Uterus (tissue), 4 donors: Measurements from ENCODE around the gene ZBTB46. TPM values are rescaled to one million over a fixed set of nuclear protein-coding genes. Genes with fewer than 3 reads are reported as not detected.

Experiments
- DNase-seq, 2 donors: peaks; one replicate each; pipeline ENCODE4 v3.0.0-alpha.2; 2019 to 2020
- H3K27ac ChIP-seq, 2 donors: fragments of 200-600 bp; sonication (generic); 1 replicate in 1 of 2; 2 replicates in 1 of 2; pipeline ENCODE4 v1.5.1; 2016 to 2018
- H3K27me3 ChIP-seq, 2 donors: fragments of 200-600 bp; sonication (generic); one replicate each; pipeline ENCODE4 v1.5.1; 2018 to 2019; ENCODE audit warnings: control low read depth in 1 of 2
- H3K36me3 ChIP-seq, 2 donors: fragments of 200-600 bp; sonication (generic); one replicate each; pipeline ENCODE4 v1.5.1; 2019; ENCODE audit warnings: control low read depth in 1 of 2
- H3K4me1 ChIP-seq, 2 donors: fragments of 200-600 bp; sonication (generic); one replicate each; pipeline ENCODE4 v1.5.1; 2018 to 2019; ENCODE audit warnings: control low read depth in 1 of 2
- H3K4me3 ChIP-seq, 2 donors: fragments of 200-600 bp; sonication (generic); 1 replicate in 1 of 2; 2 replicates in 1 of 2; pipeline ENCODE4 v1.5.1; 2018 to 2019; ENCODE audit warnings: mild to moderate bottlenecking in 1 of 2
- H3K9me3 ChIP-seq, 2 donors: fragments of 200-600 bp; sonication (generic); one replicate each; pipeline ENCODE4 v1.5.1; 2019; ENCODE audit warnings: control low read depth in 1 of 2
- POLR2A ChIP-seq, 2 donors: fragments of 450-650 bp; IDR thresholded peaks; one replicate each; pipeline ENCODE4 v1.6.1; 2016; ENCODE audit warnings: antibody characterized with exemption in 2 of 2, mild to moderate bottlenecking in 1 of 2, moderate library complexity in 1 of 2
- intact Hi-C: fragments of 100-400 bp; cut with DNase I; formaldehyde crosslinking; loops from one replicate; pipeline ENCODE4 v1.15.1; 2023; ENCODE audit warnings: low total_unique reads
- total RNA-seq, 4 donors: library from RNA; depleted of rRNA in 3 of 4; stranded (reverse); fragments of >200 nt in 3 of 4; gene quantifications; one replicate each; pipeline versions ENCODE4 v1.1.0 to v1.2.4, GENCODE V29; 2014 to 2023
- TF ChIP-seq, protein P1 (sequence below), 4 experiments: fragments of 200-600 bp in 2 of 4; fragments of 450-650 bp in 2 of 4; sonication (generic) in 2 of 4; IDR thresholded peaks; one replicate each; pipeline ENCODE4 v1.5.1; 2016 to 2019; ENCODE audit warnings: antibody characterized with exemption in 4 of 4, mild to moderate bottlenecking in 2 of 4, moderate library complexity in 1 of 4
- donor health status: DM: yes; HTN: yes; CAD: no.

Gene ZBTB46
- total RNA-seq, 4 donors from 2014 or later, result 5.0 to 62.8 (median 38.8) TPM

DNA sequence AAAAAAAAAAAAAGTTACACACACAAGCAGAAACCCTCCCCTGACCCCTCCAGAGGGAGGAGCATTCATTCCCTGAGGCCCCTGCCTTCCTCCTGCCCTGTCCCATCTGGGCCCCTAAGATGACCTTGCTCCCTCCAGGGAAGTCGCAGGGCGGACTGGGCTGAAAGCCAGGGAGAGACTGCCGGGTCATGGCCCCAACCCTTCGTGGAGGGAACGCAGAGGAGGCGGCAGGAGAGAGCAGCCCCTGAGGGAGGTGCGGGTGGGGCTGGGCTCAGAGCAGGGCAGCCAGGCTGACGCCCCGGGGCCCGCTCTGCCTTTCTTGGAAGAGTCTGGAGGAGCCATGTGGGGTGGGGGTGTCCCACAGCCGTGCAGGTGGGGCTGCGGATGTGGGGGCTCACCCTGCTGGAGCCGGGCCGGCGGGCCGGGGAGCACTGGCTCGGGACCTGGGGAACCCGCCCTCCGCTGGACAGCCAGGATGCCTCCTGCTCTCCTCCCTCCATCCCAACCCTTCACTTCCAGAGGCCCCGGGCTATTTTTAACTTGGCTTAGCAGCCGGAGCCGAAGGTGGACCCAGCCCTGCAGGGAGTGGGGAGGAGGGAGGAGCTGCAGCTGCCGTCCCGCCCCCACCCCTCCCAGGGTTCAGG is 15.2 kb upstream of the ZBTB46 start:
- Histone ChIP-seq H3K4me3 (peak overlapping the region; percentile 9 to 11), H3K27ac (peak overlapping the region; percentile 74 to 83), H3K4me1 (peaks cover 6 to 7% of the 10 kb centered on the region in 2 donors), H3K36me3 (no peaks in the 10 kb centered on the region), H3K27me3 (no peaks in the 10 kb centered on the region), H3K9me3 (no peaks in the 10 kb centered on the region)
- intact Hi-C loops, result no loop called here
- TF ChIP-seq, protein P1, sequence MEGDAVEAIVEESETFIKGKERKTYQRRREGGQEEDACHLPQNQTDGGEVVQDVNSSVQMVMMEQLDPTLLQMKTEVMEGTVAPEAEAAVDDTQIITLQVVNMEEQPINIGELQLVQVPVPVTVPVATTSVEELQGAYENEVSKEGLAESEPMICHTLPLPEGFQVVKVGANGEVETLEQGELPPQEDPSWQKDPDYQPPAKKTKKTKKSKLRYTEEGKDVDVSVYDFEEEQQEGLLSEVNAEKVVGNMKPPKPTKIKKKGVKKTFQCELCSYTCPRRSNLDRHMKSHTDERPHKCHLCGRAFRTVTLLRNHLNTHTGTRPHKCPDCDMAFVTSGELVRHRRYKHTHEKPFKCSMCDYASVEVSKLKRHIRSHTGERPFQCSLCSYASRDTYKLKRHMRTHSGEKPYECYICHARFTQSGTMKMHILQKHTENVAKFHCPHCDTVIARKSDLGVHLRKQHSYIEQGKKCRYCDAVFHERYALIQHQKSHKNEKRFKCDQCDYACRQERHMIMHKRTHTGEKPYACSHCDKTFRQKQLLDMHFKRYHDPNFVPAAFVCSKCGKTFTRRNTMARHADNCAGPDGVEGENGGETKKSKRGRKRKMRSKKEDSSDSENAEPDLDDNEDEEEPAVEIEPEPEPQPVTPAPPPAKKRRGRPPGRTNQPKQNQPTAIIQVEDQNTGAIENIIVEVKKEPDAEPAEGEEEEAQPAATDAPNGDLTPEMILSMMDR (IDR thresholded peaks at IDR 0.05), result no peak
- no peak for TF ChIP-seq POLR2A (IDR thresholded peaks at IDR 0.05)
- DNase-seq, result peak in 1 of 2 donors; percentile 78

DNA sequence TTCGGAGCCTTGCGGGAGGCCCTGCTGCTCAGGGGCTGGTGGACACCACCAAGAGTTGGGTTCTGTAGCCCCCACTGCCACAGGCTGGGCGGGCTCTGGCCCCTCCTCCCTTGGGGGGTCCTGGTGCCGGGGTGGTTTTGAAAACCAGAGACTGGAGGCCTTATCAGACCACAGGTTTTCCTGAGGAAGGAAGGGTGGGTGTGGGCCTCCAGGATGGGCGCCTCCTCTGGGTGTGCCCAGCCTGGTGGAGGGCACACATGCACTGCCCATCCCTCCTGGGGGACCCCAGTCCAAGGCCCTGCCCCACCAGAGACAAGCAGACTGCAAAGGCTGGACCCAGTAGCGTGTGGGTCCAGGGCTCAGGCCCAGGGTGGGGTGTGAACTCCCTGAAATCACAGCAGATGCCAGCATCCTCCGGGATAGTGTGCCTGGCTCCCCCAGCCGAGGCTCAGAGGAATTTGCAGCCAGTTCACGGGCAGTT is 13.5 kb upstream of the ZBTB46 start:
- Histone ChIP-seq H3K36me3 (no peaks in the 10 kb centered on the region), H3K27me3 (no peaks in the 10 kb centered on the region), H3K9me3 (no peaks in the 10 kb centered on the region), H3K4me3 (no peak overlapping the region), H3K4me1 (peaks cover 6 to 7% of the 10 kb centered on the region in 2 donors), H3K27ac (peak overlapping the region in 1 of 2 donors; percentile 83)
- no peak for DNase-seq
- TF ChIP-seq POLR2A (IDR thresholded peaks at IDR 0.05), result no peak
- TF ChIP-seq, protein P1 (IDR thresholded peaks at IDR 0.05), result no peak
- intact Hi-C loops, result no loop called here

DNA sequence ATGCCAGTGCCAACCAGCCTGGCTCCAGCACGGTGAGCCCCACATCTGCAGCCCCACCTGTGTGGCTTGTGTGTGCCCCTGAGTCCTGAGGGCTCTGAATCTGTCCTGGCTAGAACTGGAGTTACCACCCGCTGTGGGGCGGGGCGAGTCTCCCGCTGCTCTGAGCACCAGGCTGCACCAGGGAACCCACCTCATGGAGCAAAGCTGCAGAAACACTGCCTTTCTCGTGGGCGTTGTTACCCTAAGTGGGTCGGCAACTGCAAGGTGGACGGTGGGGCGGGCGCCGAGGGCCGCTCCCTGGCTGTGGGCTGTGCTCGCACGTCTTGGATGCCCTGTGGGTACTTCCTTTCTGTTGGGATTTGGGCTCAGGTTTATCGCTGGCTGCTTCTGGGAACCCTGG is 12.7 kb upstream of the ZBTB46 start:
- no peaks in the 10 kb centered on the region for H3K9me3 ChIP-seq
- H3K27ac ChIP-seq, result no peak overlapping the region
- H3K4me1 ChIP-seq, result peaks cover 6 to 7% of the 10 kb centered on the region in 2 donors
- no peak overlapping the region for H3K4me3 ChIP-seq
- DNase-seq, result no peak
- no peaks in the 10 kb centered on the region for H3K36me3 ChIP-seq
- H3K27me3 ChIP-seq, result no peaks in the 10 kb centered on the region
- TF ChIP-seq POLR2A (IDR thresholded peaks at IDR 0.05), result no peak
- TF ChIP-seq, protein P1 (IDR thresholded peaks at IDR 0.05), result no peak
- intact Hi-C loops, result no loop called here

DNA sequence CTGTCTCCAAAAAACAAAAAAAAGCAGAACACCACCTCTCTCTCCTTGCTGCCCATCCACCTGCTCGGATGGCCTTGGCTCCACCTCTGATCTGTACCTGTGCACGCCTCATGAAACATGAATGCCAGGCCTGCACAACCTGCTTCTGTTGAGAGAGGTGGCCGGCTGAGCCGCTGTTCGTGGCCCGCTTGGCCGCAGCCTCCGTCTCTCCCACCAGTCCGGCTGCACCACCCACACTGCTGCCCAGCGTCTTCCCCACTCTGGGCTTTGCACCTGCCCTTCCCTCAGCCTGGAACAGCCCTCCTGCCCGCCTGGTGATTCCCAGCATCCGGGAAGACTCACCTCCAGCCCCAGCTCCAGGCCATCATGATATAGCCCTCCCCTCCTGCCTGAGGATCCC is 12.2 kb upstream of the ZBTB46 start:
- Histone ChIP-seq H3K4me1 (peaks cover 6 to 7% of the 10 kb centered on the region in 2 donors), H3K9me3 (no peaks in the 10 kb centered on the region), H3K27me3 (no peaks in the 10 kb centered on the region), H3K4me3 (no peak overlapping the region), H3K36me3 (no peaks in the 10 kb centered on the region), H3K27ac (no peak overlapping the region)
- no peak for DNase-seq
- intact Hi-C loops, result no loop called here
- TF ChIP-seq POLR2A (IDR thresholded peaks at IDR 0.05), result no peak
- TF ChIP-seq, protein P1 (IDR thresholded peaks at IDR 0.05), result no peak

DNA sequence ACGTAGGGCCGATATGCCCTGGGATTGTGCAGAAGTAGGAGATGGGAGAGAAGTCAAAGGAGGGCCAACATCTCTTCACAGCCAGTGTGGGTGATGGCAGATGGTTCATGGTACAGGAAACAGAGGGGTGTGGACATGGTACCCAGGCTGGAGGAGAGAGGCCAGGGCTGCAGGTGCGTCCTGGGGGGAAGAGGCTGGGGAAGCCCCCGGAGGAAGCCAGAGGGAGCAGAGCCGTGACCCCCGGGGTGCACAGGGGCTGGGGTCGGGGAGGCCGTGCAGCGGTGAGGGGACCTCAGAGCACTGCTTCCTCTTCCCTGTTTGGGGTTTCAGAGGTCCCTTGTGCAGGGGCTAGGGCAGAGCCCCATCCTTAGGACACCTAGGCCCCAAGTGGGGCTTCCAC is 11.2 kb upstream of the ZBTB46 start:
- Histone ChIP-seq H3K27me3 (no peaks in the 10 kb centered on the region), H3K4me3 (no peak overlapping the region), H3K9me3 (no peaks in the 10 kb centered on the region), H3K36me3 (no peaks in the 10 kb centered on the region), H3K4me1 (peaks cover 6 to 7% of the 10 kb centered on the region in 2 donors), H3K27ac (no peak overlapping the region)
- TF ChIP-seq, protein P1 (IDR thresholded peaks at IDR 0.05), result no peak
- no peak for TF ChIP-seq POLR2A (IDR thresholded peaks at IDR 0.05)
- DNase-seq, result no peak
- intact Hi-C loops, result no loop called here
